GM23338 (cell line): ENCODE results near the gene PCDHGA1. TPM values are rescaled to one million over a fixed set of nuclear protein-coding genes. Genes with fewer than 3 reads are reported as not detected.

Experiments used
- ATAC-seq: fragments of 200-7000 bp; cut with Tn5 transposase; 3 replicates; pipeline ENCODE4 v1.9.1; 2020
- DNase-seq: peaks from one replicate; pipeline ENCODE4 v3.0.0-alpha.2; 2015; ENCODE audit warnings: low spot score
- H2AFZ ChIP-seq: fragments of 200-600 bp; sonication (generic); 2 replicates; pipeline ENCODE4 v1.8.0; 2016; ENCODE audit warnings: antibody characterized with exemption, mild to moderate bottlenecking, moderate library complexity
- H3F3A ChIP-seq: fragments of 200-600 bp; sonication (generic); replicated peaks from 2 replicates; pipeline ENCODE4 v1.8.0; 2017; ENCODE audit warnings: antibody characterized with exemption, mixed run types, low read depth
- H3K27ac ChIP-seq: fragments of 200-600 bp; sonication (generic); 2 replicates; pipeline ENCODE4 v1.6.1; 2016; ENCODE audit warnings: low read depth
- H3K27me3 ChIP-seq: fragments of 200-600 bp; sonication (generic); 2 replicates; pipeline ENCODE4 v1.8.0; 2016; ENCODE audit warnings: mild to moderate bottlenecking, mixed run types, moderate library complexity; ENCODE audit not compliant: insufficient read depth
- H3K36me3 ChIP-seq: fragments of 200-600 bp; sonication (generic); 2 replicates; pipeline ENCODE4 v1.8.0; 2016; ENCODE audit warnings: mild to moderate bottlenecking; ENCODE audit not compliant: insufficient read depth
- H3K4me1 ChIP-seq: fragments of 200-600 bp; sonication (generic); 2 replicates; pipeline ENCODE4 v1.8.0; 2016; ENCODE audit warnings: mild to moderate bottlenecking, moderate library complexity; ENCODE audit not compliant: insufficient read depth
- H3K4me2 ChIP-seq: fragments of 200-600 bp; sonication (generic); 2 replicates; pipeline ENCODE4 v1.7.1; 2017; ENCODE audit warnings: mixed run types
- H3K4me3 ChIP-seq: fragments of 200-600 bp; sonication (generic); 2 replicates; pipeline ENCODE4 v1.6.1; 2016; ENCODE audit warnings: mixed run types
- H3K79me2 ChIP-seq: fragments of 200-600 bp; sonication (generic); replicated peaks from 2 replicates; pipeline ENCODE4 v1.8.0; 2017; ENCODE audit warnings: mild to moderate bottlenecking; ENCODE audit not compliant: insufficient read depth
- H3K9me2 ChIP-seq: fragments of 200-600 bp; sonication (generic); 2 replicates; pipeline ENCODE4 v1.8.0; 2017; ENCODE audit not compliant: insufficient read depth
- H4K20me1 ChIP-seq: fragments of 200-600 bp; sonication (generic); replicated peaks from 2 replicates; pipeline ENCODE4 v1.8.0; 2017; ENCODE audit warnings: mild to moderate bottlenecking; ENCODE audit not compliant: insufficient read depth
- H3K27ac Mint-ChIP-seq: 2 replicates; pipeline ENCODE4 v1.8.0; 2020; ENCODE audit warnings: inconsistent platforms, mild to moderate bottlenecking, moderate library complexity, mixed read lengths
- H3K27me3 Mint-ChIP-seq: 3 replicates; pipeline ENCODE4 v1.8.0; 2022; ENCODE audit warnings: low read depth, mild to moderate bottlenecking, moderate library complexity, mixed read lengths, inconsistent platforms; ENCODE audit not compliant: insufficient read depth, poor library complexity
- H3K36me3 Mint-ChIP-seq: 3 replicates; pipeline ENCODE4 v1.8.0; 2021; ENCODE audit warnings: low read depth, mild to moderate bottlenecking, inconsistent platforms, moderate library complexity, mixed read lengths
- H3K4me1 Mint-ChIP-seq: 3 replicates; pipeline ENCODE4 v1.8.0; 2020; ENCODE audit warnings: mild to moderate bottlenecking, inconsistent platforms, mixed read lengths
- H3K4me3 Mint-ChIP-seq: 3 replicates; pipeline ENCODE4 v1.8.0; 2021; ENCODE audit warnings: moderate library complexity, mild to moderate bottlenecking, inconsistent platforms, mixed read lengths
- H3K9me3 Mint-ChIP-seq: 3 replicates; pipeline ENCODE4 v1.8.0; 2020; ENCODE audit warnings: moderate library complexity, mild to moderate bottlenecking, inconsistent platforms, mixed read lengths
- CREB1 ChIP-seq: fragments of 250-450 bp; sonication (Bioruptor Pico); IDR thresholded peaks from 2 replicates; pipeline ENCODE4 v1.5.0; 2020; ENCODE audit warnings: low read depth, mild to moderate bottlenecking, moderate library complexity
- CTCF ChIP-seq, 2 experiments: fragments of 200-600 bp in 1 of 2; sonication (generic) in 1 of 2; conservative IDR thresholded peaks; 2 replicates each; pipeline versions ENCODE4 v1.5.1 to v1.6.1; 2016 to 2017; ENCODE audit warnings: antibody characterized with exemption in 2 of 2, low read depth in 2 of 2, mild to moderate bottlenecking in 2 of 2, moderate library complexity in 1 of 2
- ETS1 ChIP-seq: IDR thresholded peaks from 2 replicates; pipeline ENCODE4 v1.6.1; 2016; ENCODE audit warnings: antibody characterized with exemption
- EZH2 ChIP-seq: fragments of 200-600 bp; sonication (generic); IDR thresholded peaks from one replicate; pipeline ENCODE4 v1.8.0; 2017; ENCODE audit warnings: antibody characterized with exemption, mild to moderate bottlenecking, low read depth; ENCODE audit not compliant: unreplicated experiment
- EZH2phosphoT487 ChIP-seq: fragments of 200-600 bp; sonication (generic); IDR thresholded peaks from one replicate; pipeline ENCODE4 v1.8.1; 2018; ENCODE audit warnings: antibody characterized with exemption; ENCODE audit not compliant: unreplicated experiment
- JUNB ChIP-seq: IDR thresholded peaks from one replicate; pipeline ENCODE4 v1.6.1; 2016; ENCODE audit warnings: antibody characterized with exemption; ENCODE audit not compliant: unreplicated experiment
- NANOG ChIP-seq: IDR thresholded peaks from 2 replicates; pipeline ENCODE4 v1.6.1; 2016; ENCODE audit warnings: antibody characterized with exemption, borderline replicate concordance
- POLR2AphosphoS5 ChIP-seq: IDR thresholded peaks from 2 replicates; pipeline ENCODE4 v1.6.1; 2016; ENCODE audit warnings: antibody characterized with exemption, low read depth
- REST ChIP-seq: IDR thresholded peaks from one replicate; pipeline ENCODE4 v1.6.1; 2018; ENCODE audit warnings: antibody characterized with exemption; ENCODE audit not compliant: unreplicated experiment
- STAT1 ChIP-seq: IDR thresholded peaks from one replicate; pipeline ENCODE4 v1.6.1; 2016; ENCODE audit warnings: antibody characterized with exemption; ENCODE audit not compliant: unreplicated experiment
- ZNF114 ChIP-seq: fragments of 250-450 bp; sonication (Bioruptor Pico); IDR thresholded peaks from 2 replicates; pipeline ENCODE4 v1.5.0; 2020; ENCODE audit warnings: mild to moderate bottlenecking, moderate library complexity
- ZNF331 ChIP-seq: fragments of 250-450 bp; sonication (Bioruptor Pico); IDR thresholded peaks from 2 replicates; pipeline ENCODE4 v1.5.0; 2020; ENCODE audit warnings: low read depth, mild to moderate bottlenecking, moderate library complexity
- ZNF462 ChIP-seq: fragments of 250-450 bp; sonication (Bioruptor Pico); IDR thresholded peaks from 2 replicates; pipeline ENCODE4 v1.5.0; 2020; ENCODE audit warnings: mild to moderate bottlenecking, moderate library complexity
- polyA plus RNA-seq: library from polyadenylated mRNA; unstranded; fragments of >200 nt; fragmentation: Nextera tagmentation; extraction: Ambion mirVana; gene quantifications from 2 replicates; pipeline ENCODE4 v1.2.1, GENCODE V29; 2016
- total RNA-seq: library from RNA; depleted of rRNA; stranded (reverse); fragments of >200 nt; shearing (Covaris generic); gene quantifications from 2 replicates; pipeline ENCODE4 v1.2.3, GENCODE V29; 2014

PCDHGA1 gene
- total and polyA plus RNA-seq, 2 experiments from 2014 or later: 0.39 to 1.7 TPM

- no peak overlapping the region for H3K4me2 ChIP-seq
- peaks cover 4% of the 10 kb centered on the region for H4K20me1 ChIP-seq
- no peak overlapping the region for H3K27ac ChIP-seq
- no peak overlapping the region for H3K27ac Mint-ChIP-seq
- H3K4me3 ChIP-seq: no peak overlapping the region
- 0 out of 2 replicates have a peak, but pooled peaks cover 6% of the 10 kb centered on the region for H3K79me2 ChIP-seq
- H3K4me3 Mint-ChIP-seq: no peak overlapping the region
- ATAC-seq (no peak), DNase-seq (no peak)
- peaks cover 59% of the 10 kb centered on the region for H3K36me3 Mint-ChIP-seq
- H3F3A ChIP-seq: no peaks in the 10 kb centered on the region
- H2AFZ ChIP-seq: no peak overlapping the region
- peaks cover 27% of the 10 kb centered on the region for H3K36me3 ChIP-seq
- H3K9me3 Mint-ChIP-seq: no peaks in the 10 kb centered on the region; the same call in 2 of the 3 replicates
- H3K4me1 Mint-ChIP-seq: peaks cover 25% of the 10 kb centered on the region
- peaks cover 10% of the 10 kb centered on the region for H3K27me3 Mint-ChIP-seq
- H3K4me1 ChIP-seq: peaks cover 9% of the 10 kb centered on the region
- no peaks in the 10 kb centered on the region for H3K9me2 ChIP-seq
- TF ChIP-seq ETS1 (no peak), ZNF114 (CRISPR knock-in tag) (no peak), STAT1 (no peak), POLR2AphosphoS5 (no peak), EZH2phosphoT487 (no peak), EZH2 (no peak), ZNF331 (CRISPR knock-in tag) (no peak), ZNF462 (CRISPR knock-in tag) (no peak), CREB1 (no peak), CTCF (conservative IDR thresholded peaks at IDR 0.05; ENCODE audit: low read depth in 2 of 2) (no peak), NANOG (no peak), JUNB (no peak), REST (no peak)
- no peaks in the 10 kb centered on the region for H3K27me3 ChIP-seq
Measured at GRCh38 chr5:141518618-141519015, 188.3 kb downstream of the PCDHGA1 start.
